Left lung (tissue), 14 donors: ENCODE measurements around the gene MAP1LC3C. TPM values are rescaled to one million over a fixed set of nuclear protein-coding genes. Genes with fewer than 3 reads are reported as not detected.

Experiments used
- ATAC-seq: fragments of 200-7000 bp; cut with Tn5 transposase; one replicate; pipeline ENCODE4 v1.9.1; 2020; ENCODE audit warnings: moderate library complexity
- DNase-seq, 4 donors: peaks; one replicate each; pipeline ENCODE4 v3.0.0-alpha.2; 2013 to 2020
- H3K27ac ChIP-seq, 2 donors: fragments of 200-600 bp; sonication (generic) in 1 of 2; one replicate each; pipeline versions ENCODE4 v1.5.0 to v1.8.0; 2020 to 2021
- H3K27me3 ChIP-seq, 2 donors: fragments of 200-600 bp; sonication (generic) in 1 of 2; one replicate each; pipeline versions ENCODE4 v1.5.0 to v1.8.0; 2020 to 2021
- H3K36me3 ChIP-seq, 2 donors: fragments of 200-600 bp; sonication (generic) in 1 of 2; one replicate each; pipeline versions ENCODE4 v1.5.0 to v1.8.0; 2020 to 2021
- H3K4me1 ChIP-seq, 2 donors: fragments of 200-600 bp; one replicate each; pipeline ENCODE4 v1.8.0; 2021
- H3K4me3 ChIP-seq, 2 donors: fragments of 200-600 bp; sonication (generic) in 1 of 2; one replicate each; pipeline versions ENCODE4 v1.5.0 to v1.8.0; 2020 to 2021; ENCODE audit warnings: mild to moderate bottlenecking in 1 of 2
- H3K9me3 ChIP-seq, 2 donors: fragments of 200-600 bp; sonication (generic) in 1 of 2; one replicate each; pipeline versions ENCODE4 v1.5.0 to v1.8.0; 2020 to 2021
- intact Hi-C, 2 donors: fragments of 100-400 bp; cut with DNase I; formaldehyde crosslinking; loops; one replicate each; pipeline versions ENCODE4 v1.11.2 to v1.14.2; 2022
- long read RNA-seq, 12 donors: library from polyadenylated mRNA in 2 of 12; unstranded in 2 of 12; transcript quantifications; one replicate each; pipeline ENCODE4 v2.0.0 and lab custom pipeline, GENCODE V29; 2019 to 2026
- polyA plus RNA-seq, 6 donors: library from polyadenylated mRNA; unstranded; fragments of 120-200 nt; gene quantifications; one replicate each; pipeline ENCODE4 v1.2.1, GENCODE V29; 2013; ENCODE audit not compliant: insufficient read length in 6 of 6
- total RNA-seq, 2 donors: library from RNA; stranded (reverse); fragmentation: NEBNext Ultra II Directional; extraction: Animal tissue kit (Norgen Biotek cat#: 25700); gene quantifications; one replicate each; pipeline ENCODE4 v1.2.1, GENCODE V29; 2021
- TF ChIP-seq, protein P1 (sequence below), 2 donors: fragments of 200-600 bp; sonication (generic) in 1 of 2; IDR thresholded peaks; one replicate each; pipeline versions ENCODE4 v1.5.0 to v1.8.0; 2021; ENCODE audit warnings: antibody characterized with exemption in 2 of 2
- donor health status: DM: no; HTN: yes; CAD: no.
- donor health status: DM: no; HTN: no; CAD: no.

Gene MAP1LC3C
- total RNA-seq (1 to 10 TPM in 1 of 2 donors, under 1 TPM in 1; 0.92 to 1.3 TPM), polyA plus RNA-seq (1 to 10 TPM in 3 of 6 donors, under 1 TPM in 3; 0.77 to 1.6 (median 1.1) TPM)
- long read RNA-seq, donor 1, partial matches to known transcripts = 0 of 1 reads
- long read RNA-seq, donor 1, other reads (novel, unspliced or antisense) = 0 of 1 reads
- long read RNA-seq, donor 2 = 0 reads
- long read RNA-seq, donor 3, partial matches to known transcripts = 0 of 2 reads
- long read RNA-seq, donor 3, other reads (novel, unspliced or antisense) = 0 of 2 reads
- long read RNA-seq, donor 4 = 0 reads
- long read RNA-seq, donor 5 = 0 reads
- long read RNA-seq, donor 6 = 0 reads
- long read RNA-seq, donor 7 = 0 reads
- long read RNA-seq, donor 8, partial matches to known transcripts = 0 of 1 reads
- long read RNA-seq, donor 8, other reads (novel, unspliced or antisense) = 0 of 1 reads
- long read RNA-seq, donor 9 = 0 reads
- long read RNA-seq, donor 10, partial matches to known transcripts = 2 of 4 reads
- long read RNA-seq, donor 10, other reads (novel, unspliced or antisense) = 0 of 4 reads
- long read RNA-seq, donor 11 = 0 reads
- long read RNA-seq, donor 12 = 0 reads

DNA sequence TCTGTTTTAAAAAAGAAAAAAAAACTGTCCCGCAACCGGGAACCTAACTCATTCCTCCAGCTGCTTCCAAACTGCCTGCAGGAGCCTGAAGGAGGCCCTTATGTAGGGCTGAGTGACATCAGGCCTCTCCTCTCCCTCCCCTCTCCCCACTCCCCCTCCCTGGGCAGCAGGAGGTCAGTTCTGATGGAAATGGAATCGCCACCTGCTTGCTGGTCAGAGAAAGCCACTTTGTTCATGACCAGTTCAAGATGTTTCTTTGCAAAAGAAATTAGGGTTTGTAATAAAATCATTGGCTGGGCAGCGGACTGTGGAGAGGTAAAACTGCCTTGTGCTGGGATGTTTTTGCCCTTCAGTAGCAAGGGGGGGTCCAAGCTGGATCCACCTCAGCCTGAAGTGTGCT is at the start of gene MAP1LC3C:
Gene MAP1LC3C (minus strand): TSS at position 73 of the 400 bp plus-strand sequence. CDS start 90 bp downstream, outside the sequence.
- Histone ChIP-seq H3K9me3 (no peaks in the 10 kb centered on the region), H3K27ac (peak within 1 kb of the TSS; percentile 23 to 33), H3K4me3 (peak within 1 kb of the TSS; percentile 9 to 18), H3K36me3 (no peaks in the 10 kb centered on the region), H3K4me1 (peaks cover 7 to 8% of the 10 kb centered on the region in 2 donors), H3K27me3 (no peaks in the 10 kb centered on the region)
- ATAC-seq (peak; percentile 24), DNase-seq (no peak)
- intact Hi-C loops = no loop called here
- TF ChIP-seq, protein P1, sequence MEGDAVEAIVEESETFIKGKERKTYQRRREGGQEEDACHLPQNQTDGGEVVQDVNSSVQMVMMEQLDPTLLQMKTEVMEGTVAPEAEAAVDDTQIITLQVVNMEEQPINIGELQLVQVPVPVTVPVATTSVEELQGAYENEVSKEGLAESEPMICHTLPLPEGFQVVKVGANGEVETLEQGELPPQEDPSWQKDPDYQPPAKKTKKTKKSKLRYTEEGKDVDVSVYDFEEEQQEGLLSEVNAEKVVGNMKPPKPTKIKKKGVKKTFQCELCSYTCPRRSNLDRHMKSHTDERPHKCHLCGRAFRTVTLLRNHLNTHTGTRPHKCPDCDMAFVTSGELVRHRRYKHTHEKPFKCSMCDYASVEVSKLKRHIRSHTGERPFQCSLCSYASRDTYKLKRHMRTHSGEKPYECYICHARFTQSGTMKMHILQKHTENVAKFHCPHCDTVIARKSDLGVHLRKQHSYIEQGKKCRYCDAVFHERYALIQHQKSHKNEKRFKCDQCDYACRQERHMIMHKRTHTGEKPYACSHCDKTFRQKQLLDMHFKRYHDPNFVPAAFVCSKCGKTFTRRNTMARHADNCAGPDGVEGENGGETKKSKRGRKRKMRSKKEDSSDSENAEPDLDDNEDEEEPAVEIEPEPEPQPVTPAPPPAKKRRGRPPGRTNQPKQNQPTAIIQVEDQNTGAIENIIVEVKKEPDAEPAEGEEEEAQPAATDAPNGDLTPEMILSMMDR (IDR thresholded peaks at IDR 0.05) = no peak

DNA sequence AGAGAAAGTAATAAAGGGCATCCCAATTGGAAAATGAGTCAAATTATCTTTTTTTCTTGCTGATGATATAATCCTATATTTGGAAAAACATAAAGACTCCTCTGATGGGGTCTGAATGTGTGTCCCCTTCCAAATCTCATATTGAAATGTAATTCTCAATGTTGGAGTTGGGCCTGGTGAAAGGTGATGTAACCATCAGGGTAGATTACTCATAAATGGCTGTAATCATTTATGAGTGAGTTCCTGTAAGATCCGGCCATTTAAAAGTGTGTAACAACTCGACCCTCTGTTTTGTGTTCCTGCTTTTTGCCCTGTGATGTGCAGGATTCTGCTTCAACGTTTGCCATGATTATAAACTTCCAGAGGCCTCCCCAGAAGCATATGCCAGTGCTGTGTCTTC is 44.3 kb upstream of the MAP1LC3C start:
- Histone ChIP-seq H3K4me3 (no peak overlapping the region), H3K9me3 (peaks cover 0 to 5% of the 10 kb centered on the region in 2 donors), H3K27me3 (no peaks in the 10 kb centered on the region), H3K4me1 (no peaks in the 10 kb centered on the region), H3K36me3 (no peaks in the 10 kb centered on the region), H3K27ac (no peak overlapping the region)
- intact Hi-C loops = no loop called here
- TF ChIP-seq, protein P1 (IDR thresholded peaks at IDR 0.05) = no peak
- ATAC-seq (no peak), DNase-seq (no peak)

DNA sequence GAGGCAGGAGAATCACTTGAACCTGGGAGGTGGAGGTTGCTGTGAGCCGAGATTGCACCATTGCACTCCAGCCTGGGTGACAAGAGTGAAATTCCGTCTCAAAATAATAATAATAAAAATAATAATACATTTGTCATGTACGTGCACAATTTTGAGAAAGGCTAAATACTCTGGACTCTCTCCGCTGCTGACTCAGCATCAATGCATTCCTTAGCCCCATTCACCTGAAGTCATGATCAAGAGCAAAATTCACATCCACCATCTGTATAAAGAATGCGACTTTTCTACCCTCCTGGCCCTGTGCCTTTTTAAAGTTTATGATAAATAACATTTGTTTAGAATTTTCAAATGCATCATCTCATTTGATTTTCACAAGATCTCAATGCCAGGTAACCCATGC is 35.5 kb upstream of the MAP1LC3C start:
- TF ChIP-seq, protein P1 (IDR thresholded peaks at IDR 0.05) = no peak
- DNase-seq (no peak), ATAC-seq (no peak)

DNA sequence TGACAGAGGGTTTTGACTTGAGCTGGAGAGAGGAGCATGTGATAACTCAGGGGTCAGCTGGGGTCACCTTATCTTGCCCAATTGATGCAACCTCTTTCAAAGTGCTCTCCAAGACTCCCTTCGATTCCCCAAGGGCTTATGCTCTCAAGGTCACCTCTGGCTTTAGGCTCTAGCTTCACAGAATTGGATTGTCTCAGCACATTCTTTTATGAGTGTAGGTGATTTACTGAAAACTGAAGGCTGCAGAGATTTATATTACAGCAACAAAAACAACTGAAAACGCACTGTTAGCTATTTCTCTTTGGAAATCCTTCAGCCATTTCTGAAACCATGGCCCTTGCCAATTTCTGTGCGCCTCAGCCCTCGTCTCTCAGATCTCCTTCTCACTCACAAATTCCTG is 34.5 kb upstream of the MAP1LC3C start:
- peak in 2 of 4 donors; percentile 46 to 49 for DNase-seq
- no peak overlapping the region for H3K27ac ChIP-seq
- no peaks in the 10 kb centered on the region for H3K36me3 ChIP-seq
- intact Hi-C loops = no loop called here
- H3K27me3 ChIP-seq = no peaks in the 10 kb centered on the region
- TF ChIP-seq, protein P1 (IDR thresholded peaks at IDR 0.05) = no peak
- no peak for ATAC-seq
- no peak overlapping the region for H3K4me3 ChIP-seq
- H3K9me3 ChIP-seq = no peaks in the 10 kb centered on the region
- no peaks in the 10 kb centered on the region for H3K4me1 ChIP-seq

More for the DNA sequence above, 35.5 kb upstream of the MAP1LC3C start:
- intact Hi-C loops = no loop called here
- no peaks in the 10 kb centered on the region for H3K9me3 ChIP-seq
- no peaks in the 10 kb centered on the region for H3K36me3 ChIP-seq
- H3K4me1 ChIP-seq = no peaks in the 10 kb centered on the region
- no peak overlapping the region for H3K27ac ChIP-seq
- H3K4me3 ChIP-seq = no peak overlapping the region
- no peaks in the 10 kb centered on the region for H3K27me3 ChIP-seq

DNA sequence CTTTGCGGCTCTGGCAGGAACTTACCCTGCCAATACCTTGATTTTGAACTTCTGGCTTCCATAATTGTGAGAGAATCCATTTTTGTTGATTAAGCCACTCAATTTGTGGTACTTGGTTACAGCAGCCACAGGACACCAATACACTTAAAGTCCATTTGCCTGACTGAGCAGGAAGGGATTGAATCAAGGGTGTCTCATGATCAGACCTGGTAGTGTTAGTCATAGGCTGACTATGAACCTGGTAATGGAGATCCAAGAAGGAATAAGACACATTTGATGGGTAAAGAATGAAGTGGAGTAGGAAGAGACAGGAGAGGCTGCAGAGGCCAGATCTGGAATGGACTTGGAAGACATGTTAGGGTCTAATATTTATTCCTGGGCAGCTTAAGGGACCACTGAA is 31.2 kb upstream of the MAP1LC3C start:
- TF ChIP-seq, protein P1 (IDR thresholded peaks at IDR 0.05) = no peak
- intact Hi-C loops = no loop called here
- Histone ChIP-seq H3K4me3 (no peak overlapping the region), H3K4me1 (no peaks in the 10 kb centered on the region), H3K27ac (no peak overlapping the region), H3K9me3 (no peaks in the 10 kb centered on the region), H3K36me3 (no peaks in the 10 kb centered on the region), H3K27me3 (no peaks in the 10 kb centered on the region)
- no peak for DNase-seq
- ATAC-seq = no peak
